Left forelimb (tissue), 1 donor: Measurements from ENCODE around the gene SLC25A44.
"Not testable (repeated sequence)": the region's sequence is repeated elsewhere in the genome, so short reads cannot be mapped to it uniquely, and the experiment has no call there.

ENCODE experiments used
- DNase-seq: peaks from one replicate; pipeline ENCODE4 v3.0.0-alpha.2; 2018; ENCODE audit warnings: low spot score

Gene SLC25A44

GRCh38 chr1:156163712-156164111, 30.2 kb upstream of the SLC25A44 start:
- DNase-seq = no peak

GRCh38 chr1:156164125-156164831, 29.6 kb upstream of the SLC25A44 start:
- no peak for DNase-seq

- no peak for DNase-seq
Observed at GRCh38 chr1:156165083-156165482, 28.8 kb upstream of the SLC25A44 start.

- no peak for DNase-seq
Observed at GRCh38 chr1:156167536-156167935, 26.4 kb upstream of the SLC25A44 start.

- DNase-seq = no peak
Observed at GRCh38 chr1:156172696-156173470, 21.0 kb upstream of the SLC25A44 start.

GRCh38 chr1:156176610-156177210, 17.2 kb upstream of the SLC25A44 start:
- no peak for DNase-seq

GRCh38 chr1:156177919-156178654, 15.8 kb upstream of the SLC25A44 start:
- no peak for DNase-seq

GRCh38 chr1:156180471-156180870, 13.4 kb upstream of the SLC25A44 start:
- DNase-seq = no peak

- DNase-seq = not testable (repeated sequence)
Observed at GRCh38 chr1:156181391-156181924, 12.4 kb upstream of the SLC25A44 start.

GRCh38 chr1:156182010-156182779, 11.7 kb upstream of the SLC25A44 start:
- not testable (repeated sequence) for DNase-seq

- DNase-seq = not testable (repeated sequence)
Observed at GRCh38 chr1:156186347-156187177, 7.3 kb upstream of the SLC25A44 start.

GRCh38 chr1:156190265-156190664, 3.6 kb upstream of the SLC25A44 start:
- not testable (repeated sequence) for DNase-seq

GRCh38 chr1:156191292-156191964, 2.5 kb upstream of the SLC25A44 start:
- DNase-seq = no peak

- DNase-seq = no peak
Observed at GRCh38 chr1:156193208-156193487, 756 bp upstream of the SLC25A44 start.

GRCh38 chr1:156194300-156194652, 372 bp downstream of the SLC25A44 start:
- DNase-seq = no peak

GRCh38 chr1:156195853-156196252, 1.9 kb downstream of the SLC25A44 start:
- no peak for DNase-seq

GRCh38 chr1:156196445-156196844, 2.5 kb downstream of the SLC25A44 start:
- DNase-seq = no peak

- DNase-seq = no peak
Observed at GRCh38 chr1:156198831-156199349, 5.0 kb downstream of the SLC25A44 start.

- no peak for DNase-seq
Observed at GRCh38 chr1:156200044-156200443, 6.1 kb downstream of the SLC25A44 start.

GRCh38 chr1:156203331-156203730, 9.4 kb downstream of the SLC25A44 start:
- no peak for DNase-seq
